ENCODE measurements around the gene FAM180B.

Gene FAM180B

DNA sequence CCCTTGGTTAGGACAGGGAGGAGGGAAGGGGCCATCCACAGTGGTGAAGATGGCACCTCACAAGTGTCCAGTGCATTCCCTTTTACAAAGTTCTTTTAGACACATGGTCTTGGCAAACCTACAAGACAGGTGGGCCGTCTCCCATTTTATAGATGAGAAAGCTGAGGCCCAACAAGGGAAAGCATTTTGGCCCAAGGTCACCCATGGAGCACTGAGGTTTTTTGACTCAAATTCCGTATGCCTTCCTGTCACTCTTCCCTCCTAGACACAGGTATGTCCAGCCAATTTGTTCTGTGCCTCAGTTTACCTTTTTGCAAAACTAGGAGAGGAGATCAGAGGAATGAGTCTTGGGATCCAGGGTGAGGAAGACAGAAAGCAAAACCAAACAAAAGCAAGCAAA lies 6.5 kb downstream of the FAM180B start:
- Histone ChIP-seq H2AK5ac (ENCODE audit: low read length) (no peak overlapping the region), H2BK12ac (ENCODE audit: low read length) (no peak overlapping the region), H3K79me1 (ENCODE audit: low read length) (no peaks in the 10 kb centered on the region), H3K4me3 (ENCODE audit: low read depth, low read length) (no peak overlapping the region), H2BK120ac (ENCODE audit: insufficient read depth, low read length, poor library complexity) (no peak overlapping the region), H3K27ac (ENCODE audit: low read depth, low read length) (no peak overlapping the region), H3K9me3 (ENCODE audit: insufficient read depth, low read depth, low read length) (no peaks in the 10 kb centered on the region), H3K79me2 (ENCODE audit: control insufficient read depth, insufficient read depth, low read length, poor library complexity) (no peaks in the 10 kb centered on the region), H3K27me3 (ENCODE audit: insufficient read depth, low read length) (peaks cover 35% of the 10 kb centered on the region), H3K9ac (ENCODE audit: low read length) (no peak overlapping the region), H3K18ac (ENCODE audit: low read length) (no peak overlapping the region), H3K23ac (ENCODE audit: low read length) (no peak overlapping the region), H2BK5ac (ENCODE audit: low read depth, low read length, poor library complexity) (no peak overlapping the region), H4K8ac (ENCODE audit: low read depth, low read length) (no peak overlapping the region), H3K4me1 (ENCODE audit: control insufficient read depth in 1 of 2, insufficient read depth in 2 of 2, low read length in 2 of 2) (peaks cover 7 to 11% of the 10 kb centered on the region in 2 experiments), H3K4me2 (ENCODE audit: low read length) (no peak overlapping the region), H3K14ac (ENCODE audit: low read length) (no peak overlapping the region), H3K4ac (ENCODE audit: low read depth, low read length) (no peak overlapping the region), H2AFZ (ENCODE audit: insufficient read depth, low read length, poor library complexity) (no peak overlapping the region), H4K91ac (ENCODE audit: low read depth, low read length) (no peak overlapping the region), H3K36me3 (ENCODE audit: control insufficient read depth in 1 of 2, insufficient read depth in 2 of 2, low read length in 2 of 2) (no peaks in the 10 kb centered on the region), H4K12ac (ENCODE audit: low read depth, low read length) (no peak overlapping the region)
- no peak for DNase-seq
- WGBS (ENCODE audit: extremely low coverage, insufficient coverage, insufficient read length), result no CpG with 5 or more reads among the region's 2 CpGs

DNA sequence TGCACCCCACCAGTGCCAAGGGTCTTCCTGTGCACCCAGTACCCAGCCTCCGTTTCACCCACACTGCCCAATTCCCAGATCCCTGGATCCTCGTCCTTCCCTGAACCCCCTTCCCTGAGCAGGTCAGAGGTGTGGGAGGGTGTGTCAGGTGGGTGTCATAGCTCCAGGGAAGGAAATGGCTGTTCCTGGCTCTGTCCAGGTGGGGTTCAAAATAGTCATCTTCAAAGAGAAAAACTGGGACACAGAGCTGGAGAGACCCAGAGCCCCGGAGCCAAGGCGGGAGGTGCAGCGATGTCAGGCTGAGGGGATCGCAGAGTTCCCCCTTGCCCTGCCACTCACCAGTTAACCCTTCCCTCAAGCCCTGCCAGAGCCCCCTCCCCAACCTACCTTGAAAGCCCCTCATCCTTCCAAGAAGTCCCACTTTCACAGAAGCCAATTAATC lies 7.0 kb downstream of the FAM180B start:
- Histone ChIP-seq H3K9me3 (ENCODE audit: insufficient read depth, low read depth, low read length) (no peaks in the 10 kb centered on the region), H4K91ac (ENCODE audit: low read depth, low read length) (peak overlapping the region; percentile 39), H3K79me1 (ENCODE audit: low read length) (no peaks in the 10 kb centered on the region), H3K36me3 (ENCODE audit: control insufficient read depth in 1 of 2, insufficient read depth in 2 of 2, low read length in 2 of 2) (no peaks in the 10 kb centered on the region), H3K18ac (ENCODE audit: low read length) (no peak overlapping the region), H3K4me1 (ENCODE audit: control insufficient read depth in 1 of 2, insufficient read depth in 2 of 2, low read length in 2 of 2) (peaks cover 7 to 11% of the 10 kb centered on the region in 2 experiments), H2BK5ac (ENCODE audit: low read depth, low read length, poor library complexity) (no peak overlapping the region), H2BK12ac (ENCODE audit: low read length) (no peak overlapping the region), H2BK120ac (ENCODE audit: insufficient read depth, low read length, poor library complexity) (no peak overlapping the region), H3K4ac (ENCODE audit: low read depth, low read length) (no peak overlapping the region), H3K27me3 (ENCODE audit: insufficient read depth, low read length) (peaks cover 35% of the 10 kb centered on the region), H3K9ac (ENCODE audit: low read length) (no peak overlapping the region), H3K27ac (ENCODE audit: low read depth, low read length) (no peak overlapping the region), H4K12ac (ENCODE audit: low read depth, low read length) (no peak overlapping the region), H3K23ac (ENCODE audit: low read length) (peak overlapping the region; percentile 1), H3K14ac (ENCODE audit: low read length) (no peak overlapping the region), H3K4me2 (ENCODE audit: low read length) (no peak overlapping the region), H3K79me2 (ENCODE audit: control insufficient read depth, insufficient read depth, low read length, poor library complexity) (no peaks in the 10 kb centered on the region), H2AK5ac (ENCODE audit: low read length) (no peak overlapping the region), H4K8ac (ENCODE audit: low read depth, low read length) (no peak overlapping the region), H3K4me3 (ENCODE audit: low read depth, low read length) (no peak overlapping the region), H2AFZ (ENCODE audit: insufficient read depth, low read length, poor library complexity) (no peak overlapping the region)
- no CpG with 5 or more reads among the region's 6 CpGs for WGBS (ENCODE audit: extremely low coverage, insufficient coverage, insufficient read length)
- DNase-seq, result no peak

DNA sequence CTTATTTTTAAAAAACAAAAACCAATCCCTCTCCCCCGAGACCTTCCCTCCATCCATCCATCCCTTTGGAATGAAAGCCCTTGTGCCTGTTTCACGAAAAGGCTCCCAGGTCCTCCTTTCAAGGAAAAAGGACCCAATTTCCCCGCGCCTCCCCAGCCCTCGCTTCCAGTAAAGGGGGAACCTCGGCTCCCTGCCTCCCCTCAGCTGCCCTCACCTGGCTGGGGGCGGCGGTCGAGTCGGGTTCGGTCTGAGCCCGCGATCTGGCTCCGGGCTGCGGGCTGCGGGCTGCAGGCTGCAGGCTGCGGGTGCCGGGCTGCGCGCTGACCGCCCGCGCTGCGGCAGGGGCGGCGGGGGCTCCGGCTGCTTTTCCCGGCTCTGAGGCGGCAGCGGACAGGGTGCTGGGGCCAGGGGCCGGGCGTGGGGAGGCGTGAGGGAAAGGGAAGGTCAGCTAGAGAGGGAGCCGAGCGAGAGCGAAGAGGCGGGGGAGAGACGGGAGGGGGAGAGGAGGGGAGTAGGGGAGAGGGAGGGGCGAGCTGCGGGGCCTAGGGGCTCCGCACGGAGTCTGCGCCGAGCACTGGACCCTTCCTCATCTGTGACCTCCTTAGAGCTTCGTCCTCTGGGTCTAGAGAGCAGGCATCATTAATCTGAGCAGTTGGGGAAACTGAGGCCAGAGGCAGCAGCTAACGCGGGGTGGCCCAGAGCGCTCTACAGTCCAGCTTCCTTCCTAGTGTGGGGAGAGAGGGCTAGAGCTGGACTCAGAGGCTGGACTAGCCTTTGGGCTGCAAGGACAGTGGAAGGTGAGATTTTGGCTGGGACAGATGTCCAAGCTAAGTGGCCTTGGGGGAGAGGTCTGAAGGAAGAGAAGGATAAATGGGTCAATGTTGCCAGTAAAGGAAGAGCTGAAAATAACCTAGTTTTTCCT lies 7.7 kb downstream of the FAM180B start, which contains the start of gene C1QTNF4:
Gene C1QTNF4 (minus strand): TSS at position 478 of the 922 bp plus-strand sequence. CDS start 3,601 bp downstream, outside the sequence.
- H2BK120ac ChIP-seq (ENCODE audit: insufficient read depth, low read length, poor library complexity), result no peak within 1 kb of the TSS
- H3K18ac ChIP-seq (ENCODE audit: low read length), result no peak within 1 kb of the TSS
- no peak within 1 kb of the TSS for H4K8ac ChIP-seq (ENCODE audit: low read depth, low read length)
- no peaks in the 10 kb centered on the region for H3K79me2 ChIP-seq (ENCODE audit: control insufficient read depth, insufficient read depth, low read length, poor library complexity)
- 100% methylated on average over 1 of the region's 48 CpGs for WGBS (ENCODE audit: extremely low coverage, insufficient coverage, insufficient read length)
- H3K79me1 ChIP-seq (ENCODE audit: low read length), result no peaks in the 10 kb centered on the region
- H4K91ac ChIP-seq (ENCODE audit: low read depth, low read length), result peak within 1 kb of the TSS; percentile 39
- H3K14ac ChIP-seq (ENCODE audit: low read length), result no peak within 1 kb of the TSS
- DNase-seq, result peak; percentile 56 to 67
- H4K12ac ChIP-seq (ENCODE audit: low read depth, low read length), result no peak within 1 kb of the TSS
- peak within 1 kb of the TSS; percentile 1 for H3K23ac ChIP-seq (ENCODE audit: low read length)
- H3K27me3 ChIP-seq (ENCODE audit: insufficient read depth, low read length), result peaks cover 35% of the 10 kb centered on the region
- no peak within 1 kb of the TSS for H2BK12ac ChIP-seq (ENCODE audit: low read length)
- peak within 1 kb of the TSS; percentile 59 for H3K4me2 ChIP-seq (ENCODE audit: low read length)
- H2AFZ ChIP-seq (ENCODE audit: insufficient read depth, low read length, poor library complexity), result peak within 1 kb of the TSS; percentile 66
- H3K9ac ChIP-seq (ENCODE audit: low read length), result no peak within 1 kb of the TSS
- no peak within 1 kb of the TSS for H2BK5ac ChIP-seq (ENCODE audit: low read depth, low read length, poor library complexity)
- no peaks in the 10 kb centered on the region for H3K9me3 ChIP-seq (ENCODE audit: insufficient read depth, low read depth, low read length)
- no peak within 1 kb of the TSS for H3K4ac ChIP-seq (ENCODE audit: low read depth, low read length)
- peaks cover 5 to 6% of the 10 kb centered on the region in 2 experiments for H3K4me1 ChIP-seq (ENCODE audit: control insufficient read depth in 1 of 2, insufficient read depth in 2 of 2, low read length in 2 of 2)
- H3K4me3 ChIP-seq (ENCODE audit: low read depth, low read length), result peak within 1 kb of the TSS; percentile 35
- H3K36me3 ChIP-seq (ENCODE audit: control insufficient read depth in 1 of 2, insufficient read depth in 2 of 2, low read length in 2 of 2), result no peaks in the 10 kb centered on the region
- no peak within 1 kb of the TSS for H3K27ac ChIP-seq (ENCODE audit: low read depth, low read length)
- no peak within 1 kb of the TSS for H2AK5ac ChIP-seq (ENCODE audit: low read length)

DNA sequence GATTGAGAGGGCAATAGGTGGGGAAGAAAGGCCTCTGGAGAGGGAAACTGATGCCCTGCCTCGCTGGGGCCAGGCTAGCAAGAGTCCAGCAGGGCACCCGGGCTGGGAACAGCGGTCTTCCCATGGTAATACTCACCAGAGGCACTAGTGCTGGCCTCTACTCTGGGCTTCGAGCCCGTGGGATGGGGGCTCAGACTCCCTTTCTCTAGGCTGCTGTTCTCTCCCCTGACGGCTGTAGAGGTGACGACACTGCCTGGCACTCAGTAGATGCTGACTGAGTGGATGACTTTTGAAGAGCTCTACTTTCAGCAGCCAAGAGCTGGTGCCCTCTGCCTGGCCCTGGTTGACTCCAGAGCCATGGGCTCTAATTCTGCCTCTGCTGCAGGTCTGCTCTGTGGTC lies 8.6 kb downstream of the FAM180B start:
- H3K4me3 ChIP-seq (ENCODE audit: low read depth, low read length), result no peak overlapping the region
- no peaks in the 10 kb centered on the region for H3K9me3 ChIP-seq (ENCODE audit: insufficient read depth, low read depth, low read length)
- H3K9ac ChIP-seq (ENCODE audit: low read length), result no peak overlapping the region
- H3K36me3 ChIP-seq (ENCODE audit: control insufficient read depth in 1 of 2, insufficient read depth in 2 of 2, low read length in 2 of 2), result no peaks in the 10 kb centered on the region
- H3K79me2 ChIP-seq (ENCODE audit: control insufficient read depth, insufficient read depth, low read length, poor library complexity), result no peaks in the 10 kb centered on the region
- peaks cover 35% of the 10 kb centered on the region for H3K27me3 ChIP-seq (ENCODE audit: insufficient read depth, low read length)
- H4K12ac ChIP-seq (ENCODE audit: low read depth, low read length), result no peak overlapping the region
- DNase-seq, result no peak
- H4K91ac ChIP-seq (ENCODE audit: low read depth, low read length), result no peak overlapping the region
- no peak overlapping the region for H3K4me2 ChIP-seq (ENCODE audit: low read length)
- no peak overlapping the region for H3K4ac ChIP-seq (ENCODE audit: low read depth, low read length)
- H2AFZ ChIP-seq (ENCODE audit: insufficient read depth, low read length, poor library complexity), result no peak overlapping the region
- WGBS (ENCODE audit: extremely low coverage, insufficient coverage, insufficient read length), result no CpG with 5 or more reads among the region's 7 CpGs
- no peak overlapping the region for H2BK5ac ChIP-seq (ENCODE audit: low read depth, low read length, poor library complexity)
- peaks cover 4 to 5% of the 10 kb centered on the region in 2 experiments for H3K4me1 ChIP-seq (ENCODE audit: control insufficient read depth in 1 of 2, insufficient read depth in 2 of 2, low read length in 2 of 2)
- H2BK120ac ChIP-seq (ENCODE audit: insufficient read depth, low read length, poor library complexity), result no peak overlapping the region
- no peak overlapping the region for H3K27ac ChIP-seq (ENCODE audit: low read depth, low read length)
- no peaks in the 10 kb centered on the region for H3K79me1 ChIP-seq (ENCODE audit: low read length)
- H2BK12ac ChIP-seq (ENCODE audit: low read length), result no peak overlapping the region
- H4K8ac ChIP-seq (ENCODE audit: low read depth, low read length), result no peak overlapping the region
- no peak overlapping the region for H2AK5ac ChIP-seq (ENCODE audit: low read length)
- H3K23ac ChIP-seq (ENCODE audit: low read length), result no peak overlapping the region
- no peak overlapping the region for H3K18ac ChIP-seq (ENCODE audit: low read length)
- H3K14ac ChIP-seq (ENCODE audit: low read length), result no peak overlapping the region
